NCI-H2081 treated with DMSO at 0.1 percent for 48 hours (cell line): ENCODE data around the gene MASP1.
"Not testable (repeated sequence)": the region's sequence is repeated elsewhere in the genome, so short reads cannot be mapped to it uniquely, and the experiment has no call there.

ENCODE experiments used
- DNase-seq: peaks from one replicate; lab custom pipeline; 2025; lab: John Stamatoyannopoulos, UW

The MASP1 gene

DNA sequence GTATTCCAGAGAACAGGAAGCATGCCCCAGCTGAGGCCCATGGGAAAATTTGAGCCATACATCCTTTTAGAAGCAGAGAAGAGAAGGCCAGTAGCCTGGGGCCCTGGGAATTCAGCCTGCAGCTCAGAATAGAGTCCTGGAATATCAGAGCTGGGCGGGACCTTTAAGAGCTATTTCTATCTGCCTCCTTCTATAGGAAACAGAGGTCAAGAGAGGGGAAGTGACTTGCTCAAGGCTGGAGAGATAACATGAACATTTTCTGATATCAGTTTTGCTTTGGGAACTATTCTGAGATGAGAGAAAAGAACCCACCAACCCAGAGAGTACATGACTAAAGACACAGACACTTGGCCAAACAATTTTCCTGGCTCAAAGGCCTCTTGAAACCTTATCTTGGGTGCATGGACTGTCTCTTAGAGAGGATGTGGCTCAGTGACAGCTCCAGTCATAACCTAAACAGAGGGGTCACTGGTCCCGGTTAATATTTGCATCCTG, 26.0 kb downstream of the MASP1 start:
- DNase-seq: no peak

DNA sequence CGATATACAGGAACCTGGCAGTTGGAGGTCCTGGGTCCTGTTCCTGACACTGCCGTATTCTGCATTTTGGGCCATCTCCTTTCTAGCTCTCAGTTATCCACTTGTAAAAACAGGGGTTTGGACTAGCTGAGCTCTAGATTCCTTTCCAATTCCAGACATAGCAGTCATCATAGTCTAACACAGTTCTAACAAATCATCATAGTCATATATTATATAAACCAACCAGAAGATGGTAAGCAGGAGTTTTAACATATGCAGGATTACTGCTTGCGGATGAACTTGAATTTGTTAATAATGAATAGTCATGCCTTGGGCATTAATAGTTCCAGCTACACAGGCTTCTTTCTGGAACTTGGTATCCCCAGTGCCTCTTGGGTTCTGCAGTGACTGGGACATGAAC, 26.6 kb downstream of the MASP1 start:
- no peak for DNase-seq

DNA sequence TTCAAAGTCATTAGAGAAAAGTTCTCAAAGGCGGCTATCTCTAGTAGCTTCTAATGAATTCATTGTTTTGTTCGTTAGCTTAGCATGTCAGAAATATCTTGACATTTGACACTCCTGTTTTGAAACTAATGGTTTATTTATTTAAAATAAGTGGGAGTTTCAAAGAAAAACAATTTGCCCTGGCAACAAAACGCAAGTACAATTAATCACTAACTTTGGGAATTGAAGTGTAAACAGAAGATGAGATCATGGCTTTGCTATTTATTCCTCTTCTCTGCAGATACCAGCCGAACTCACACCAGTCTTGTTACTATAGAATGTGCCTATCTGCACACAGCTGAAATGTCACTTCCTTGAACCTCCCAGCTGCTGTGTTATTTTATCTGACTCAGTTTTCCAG, 27.5 kb downstream of the MASP1 start:
- no peak for DNase-seq

DNA sequence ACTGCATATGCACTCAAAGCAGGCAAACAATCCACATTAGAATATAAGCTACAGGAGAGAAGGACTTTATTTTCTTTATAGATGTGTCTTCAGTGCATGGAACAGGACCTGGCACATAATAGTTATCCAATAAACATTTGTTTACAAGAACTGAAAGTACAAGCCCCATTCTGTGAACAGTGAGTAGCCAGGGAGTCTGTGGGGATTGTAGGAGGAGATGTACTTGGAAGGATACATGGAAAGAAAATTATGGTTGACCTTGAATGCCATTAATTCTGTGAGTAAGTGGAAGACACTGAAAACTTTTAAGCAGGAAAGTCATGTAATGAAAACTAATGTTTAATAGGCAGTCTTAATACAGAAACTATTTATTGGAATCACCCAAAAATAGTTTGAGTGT, 28.3 kb downstream of the MASP1 start:
- no peak for DNase-seq

DNA sequence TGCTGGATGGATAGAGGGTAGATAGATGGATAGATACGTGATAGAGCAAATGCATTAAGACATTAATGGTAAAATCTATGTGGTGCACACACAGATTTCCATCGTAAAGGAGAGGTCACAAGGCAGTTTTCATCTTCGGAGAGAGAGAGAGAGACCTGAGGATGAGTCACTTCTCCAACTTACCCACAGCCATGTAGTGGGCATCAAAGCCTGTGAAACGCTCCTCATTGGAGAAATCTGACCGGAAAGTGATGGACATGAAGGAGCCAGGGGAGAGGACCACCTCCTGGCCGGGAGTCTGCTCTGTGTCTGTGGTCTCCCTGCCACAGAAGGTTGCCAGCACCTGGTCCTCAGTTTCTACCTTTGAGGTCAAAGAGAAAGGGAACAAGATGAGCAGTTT, 29.2 kb downstream of the MASP1 start:
- no peak for DNase-seq

DNA sequence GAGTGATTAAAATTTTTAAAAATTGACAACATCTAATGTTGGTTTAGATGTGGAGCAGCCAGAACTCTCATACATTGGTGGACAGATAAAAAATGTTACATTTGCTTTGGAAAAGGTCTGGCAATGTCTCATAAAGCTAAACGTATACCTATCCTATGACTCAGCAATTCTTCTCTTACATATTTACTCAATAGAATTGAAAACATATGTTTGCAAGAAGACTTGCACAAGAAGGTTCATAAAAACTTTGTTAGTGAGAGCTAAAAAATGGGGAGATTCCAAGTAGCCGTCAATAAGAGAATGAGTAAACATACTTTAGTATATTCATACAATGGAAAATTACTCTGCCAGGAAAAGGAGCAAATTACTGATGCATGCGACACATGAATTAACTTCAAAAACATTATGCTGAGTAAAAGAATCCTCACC, 30.0 kb downstream of the MASP1 start:
- DNase-seq: no peak

DNA sequence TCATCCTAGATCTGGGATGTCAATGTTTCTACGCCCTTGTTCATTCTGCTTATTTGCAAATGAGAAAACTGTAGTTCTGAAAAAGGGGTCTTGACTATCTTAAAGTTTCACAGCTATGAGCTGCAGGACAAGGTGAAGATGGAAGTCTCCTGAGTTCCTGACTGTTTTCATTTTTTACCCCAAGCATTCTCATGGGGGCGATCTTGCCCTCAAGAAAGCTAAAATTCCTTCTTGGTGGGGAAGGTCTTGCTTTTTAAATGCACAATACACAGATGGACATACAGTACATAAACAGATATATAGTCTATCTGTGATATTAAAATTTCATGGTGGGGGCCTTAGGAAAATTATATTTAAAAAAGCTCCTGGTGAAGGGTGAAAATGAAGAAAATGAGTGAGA, 32.4 kb downstream of the MASP1 start:
- DNase-seq: no peak

DNA sequence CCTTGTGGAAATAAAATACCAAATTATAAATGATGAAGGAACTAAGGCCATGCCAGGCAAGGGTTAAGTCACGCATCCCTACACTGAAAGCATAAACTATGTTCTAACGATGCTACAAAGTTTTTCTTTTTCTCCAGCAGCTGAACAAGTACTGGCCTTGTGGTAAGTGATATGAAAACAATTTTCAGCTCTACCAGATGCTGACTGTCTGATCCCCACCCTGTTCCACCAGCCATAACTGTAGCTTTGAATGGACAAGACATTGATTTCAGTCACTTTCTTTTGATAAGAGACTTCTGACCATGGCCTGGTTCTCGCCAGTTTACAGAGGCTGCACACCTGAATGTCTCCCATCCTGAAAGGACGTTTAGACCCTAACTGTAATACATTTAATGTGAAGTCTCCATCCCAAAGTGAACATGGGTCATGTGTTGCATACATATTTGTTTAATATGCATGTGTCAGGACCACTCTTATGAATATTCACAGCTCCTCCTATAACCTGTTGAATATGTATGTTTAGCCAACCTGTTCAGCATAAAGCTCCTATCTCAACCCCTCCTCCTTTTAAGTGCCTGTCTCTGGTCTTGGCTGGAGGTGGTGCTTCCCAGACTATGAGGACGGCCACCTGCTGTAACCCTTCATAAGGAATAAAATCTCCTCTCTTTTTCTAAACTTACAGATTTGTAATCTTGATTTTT, 33.4 kb downstream of the MASP1 start:
- no peak for DNase-seq

DNA sequence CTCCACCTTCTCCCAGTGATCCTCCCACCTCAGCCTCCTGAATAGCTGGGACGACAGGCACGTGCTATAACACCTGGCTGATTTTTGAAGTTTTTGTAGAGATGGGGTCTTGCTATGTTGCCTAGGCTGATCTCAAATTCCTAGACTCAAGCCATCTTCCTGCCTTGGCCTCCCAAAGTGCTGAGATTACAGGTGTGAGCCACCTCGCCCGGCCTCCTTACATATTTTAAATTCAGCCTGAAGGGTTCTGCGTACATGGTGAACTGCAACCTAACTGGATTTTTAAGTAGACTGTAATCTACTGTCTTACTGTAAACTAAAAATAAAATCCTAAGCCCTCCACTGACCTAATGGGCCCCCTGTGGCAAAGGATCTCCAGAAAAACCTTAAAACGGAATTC, 34.1 kb downstream of the MASP1 start:
- DNase-seq: no peak

DNA sequence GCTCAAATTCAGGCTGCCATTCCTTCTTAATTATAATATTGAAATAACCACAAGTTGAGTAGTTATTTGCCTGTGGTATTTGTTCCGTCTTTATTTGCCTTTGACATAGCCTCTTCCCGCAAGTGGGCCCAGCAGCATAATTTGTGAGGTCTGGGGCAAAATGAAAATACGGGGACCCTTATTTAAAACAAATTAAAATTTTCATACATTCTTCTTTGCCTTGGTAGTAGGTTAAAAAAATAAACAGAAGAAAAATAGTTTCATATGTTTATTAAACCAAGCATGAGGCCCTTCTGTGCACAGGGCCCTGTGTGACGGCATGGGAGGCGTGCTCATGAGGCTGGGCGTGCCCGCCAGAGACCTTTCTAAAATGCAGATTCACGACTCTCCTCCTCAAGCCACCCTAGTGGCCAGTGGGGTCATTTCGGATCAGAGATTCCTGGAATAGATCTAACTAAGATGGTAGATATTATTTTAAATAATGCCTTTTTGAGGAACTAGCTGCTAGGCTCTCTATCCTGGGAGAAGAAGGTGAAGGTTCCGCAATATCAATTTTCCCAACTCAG, 35.4 kb downstream of the MASP1 start:
- no peak for DNase-seq

DNA sequence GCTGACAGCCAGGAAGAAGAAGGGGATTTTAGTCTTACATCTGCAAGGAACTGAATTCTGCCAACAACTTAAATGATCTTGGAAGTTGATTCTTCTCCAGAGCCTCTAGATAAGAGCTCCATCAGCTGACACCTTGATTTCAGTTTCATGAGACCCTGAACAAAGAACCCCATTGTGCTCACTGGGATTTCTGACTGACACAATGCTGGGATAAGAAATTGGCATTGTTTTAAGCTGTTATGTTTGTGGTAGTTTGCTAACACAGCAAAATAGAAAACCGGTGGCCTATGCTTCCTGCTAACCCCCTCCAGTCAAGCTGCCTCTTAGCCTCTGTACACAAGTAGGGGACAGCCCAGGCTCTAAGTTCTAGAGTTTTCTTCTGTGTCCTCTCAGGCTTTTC, 36.2 kb downstream of the MASP1 start:
- no peak for DNase-seq

DNA sequence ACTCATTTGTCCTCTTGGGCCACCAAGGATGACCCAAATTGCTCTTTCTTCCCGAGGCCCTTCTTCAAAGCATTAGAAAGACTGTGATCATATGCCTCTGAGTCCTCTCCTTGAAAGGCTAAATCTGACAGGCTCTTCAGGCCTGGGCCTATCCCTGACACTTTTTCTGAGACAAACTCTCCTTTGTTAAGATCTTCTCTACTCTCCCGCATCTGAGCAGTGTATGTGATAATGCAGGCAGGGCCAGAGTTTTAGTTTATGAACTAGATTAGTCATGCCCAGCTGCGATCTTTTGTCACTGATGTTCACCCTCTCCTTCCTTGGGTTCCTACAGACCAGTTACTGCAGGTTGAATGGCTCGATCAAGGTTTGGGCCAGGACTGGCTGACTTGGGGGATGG, 39.2 kb downstream of the MASP1 start:
- no peak for DNase-seq

DNA sequence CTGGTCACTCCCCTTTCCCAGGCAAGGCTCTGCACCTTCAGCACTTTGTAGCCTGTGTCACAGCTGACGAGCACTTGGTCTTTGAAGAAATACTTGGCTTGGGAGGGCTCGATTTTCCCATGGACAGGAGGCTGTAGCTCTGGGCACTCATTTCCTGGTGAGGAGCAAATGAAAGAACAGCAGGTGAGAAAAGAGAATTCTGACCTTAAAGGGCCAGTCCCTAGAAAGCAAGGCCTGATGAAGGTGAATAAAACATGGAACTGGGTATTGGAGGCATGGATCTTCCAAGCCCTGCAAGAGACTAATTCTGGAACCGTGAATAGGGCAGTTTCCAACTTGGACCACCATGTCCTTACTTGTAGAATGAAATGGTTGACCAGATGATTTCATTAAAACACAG, 39.9 kb downstream of the MASP1 start:
- DNase-seq: no peak

DNA sequence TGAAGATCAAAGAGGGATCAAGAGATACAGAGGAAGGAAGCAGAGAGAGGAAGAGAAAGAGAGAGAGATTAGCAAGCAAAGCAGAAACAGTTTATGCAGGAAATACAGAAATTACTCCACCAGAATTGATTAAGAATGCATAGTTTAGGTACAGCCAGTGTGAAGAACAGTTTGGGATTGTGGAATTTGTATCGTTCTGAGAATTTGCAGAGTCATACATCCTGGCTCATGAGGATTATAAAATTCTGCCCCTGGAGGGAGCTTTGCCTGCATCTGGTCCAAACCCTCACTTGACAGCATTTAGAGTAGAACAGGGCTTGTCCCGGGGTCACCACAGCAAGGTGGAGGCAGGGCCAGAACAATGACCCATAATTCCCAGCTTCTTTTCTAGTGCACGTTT, 44.1 kb downstream of the MASP1 start:
- no peak for DNase-seq

DNA sequence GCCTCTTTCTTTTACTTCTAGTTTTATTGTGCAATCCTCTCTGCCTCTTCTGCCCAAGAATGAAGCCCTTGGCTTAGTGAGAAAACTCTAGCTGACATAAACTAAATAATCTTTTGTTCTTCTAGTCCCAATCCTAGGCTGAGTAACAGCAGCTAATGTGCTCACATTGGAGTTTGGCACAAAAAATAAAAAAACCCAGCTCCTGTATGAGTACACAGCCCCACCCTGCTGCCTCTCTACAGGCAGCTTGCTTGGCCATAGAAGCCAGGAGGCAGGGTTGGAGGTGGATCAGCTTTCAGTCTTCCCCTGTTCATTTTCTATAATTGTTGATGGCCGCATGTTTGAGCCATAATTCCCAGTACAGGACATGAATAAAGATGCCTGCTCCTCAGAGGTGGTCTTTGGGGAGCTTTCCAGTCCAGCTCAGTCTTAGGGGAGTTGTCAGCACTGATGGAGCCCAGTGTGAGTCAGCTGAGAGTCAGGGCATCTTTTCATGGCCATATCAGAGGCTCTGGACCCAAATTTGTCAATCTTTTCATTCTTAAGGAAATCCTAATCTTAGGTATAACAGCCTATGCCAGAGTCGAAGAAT, 47.5 kb downstream of the MASP1 start:
- DNase-seq: no peak

DNA sequence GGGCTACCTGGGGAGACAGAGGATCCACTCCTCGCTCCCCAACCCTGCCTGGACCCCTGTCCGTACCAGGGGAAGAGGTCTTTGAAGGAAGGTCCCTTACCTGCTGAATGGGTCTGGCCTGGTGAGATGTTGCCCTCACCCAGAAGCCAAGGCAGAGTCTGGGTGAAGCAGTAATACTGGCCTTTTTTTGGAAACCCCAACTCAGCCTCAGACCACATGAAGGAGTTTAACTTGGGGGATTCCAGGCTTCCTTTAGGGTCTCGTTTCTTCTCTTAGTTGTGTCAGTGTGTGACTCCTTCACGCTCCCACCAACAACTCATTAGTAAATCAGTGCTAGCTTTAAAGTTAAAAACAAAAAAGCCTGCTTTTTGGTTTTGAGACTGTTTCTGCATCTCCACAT, 48.6 kb downstream of the MASP1 start:
- no peak for DNase-seq

DNA sequence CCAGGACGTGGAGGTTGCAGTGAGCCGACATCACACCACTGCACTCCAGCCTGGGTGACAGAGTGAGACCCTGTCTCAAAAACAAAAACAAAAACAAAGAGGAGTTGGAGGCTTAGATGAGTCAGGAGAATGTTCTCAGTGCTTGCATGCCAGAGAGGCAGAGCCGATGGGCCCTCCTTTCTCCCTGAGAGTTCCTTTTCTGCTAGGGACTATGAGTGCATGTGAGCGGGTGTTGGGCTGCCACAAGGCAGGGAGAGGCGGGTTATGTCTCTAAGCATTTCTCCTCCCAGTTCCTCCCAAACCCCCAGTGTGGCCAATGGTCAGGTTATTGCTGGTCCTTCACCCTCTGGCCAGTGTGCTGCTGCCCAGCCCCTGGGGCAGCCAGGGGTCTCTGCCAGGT, 49.1 kb downstream of the MASP1 start:
- DNase-seq: no peak

DNA sequence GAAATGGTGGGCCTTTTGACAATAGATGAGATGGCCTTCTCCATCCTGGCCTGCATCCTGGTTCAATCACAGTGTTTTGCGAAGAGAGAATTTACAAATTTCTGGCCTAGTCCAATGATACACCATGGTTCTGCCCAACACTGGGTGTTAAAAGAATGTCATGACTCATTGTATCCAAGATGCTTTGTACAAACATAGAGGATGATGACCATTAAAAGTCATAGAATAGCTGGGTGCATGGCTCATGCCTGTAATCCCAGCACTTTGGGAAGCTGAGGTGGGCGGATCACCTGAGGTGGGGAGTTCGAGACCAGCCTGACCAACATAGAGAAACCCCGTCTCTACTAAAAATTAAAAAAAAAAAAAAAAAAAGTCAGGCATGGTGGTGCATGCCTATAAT, 52.7 kb downstream of the MASP1 start:
- DNase-seq: not testable (repeated sequence)

DNA sequence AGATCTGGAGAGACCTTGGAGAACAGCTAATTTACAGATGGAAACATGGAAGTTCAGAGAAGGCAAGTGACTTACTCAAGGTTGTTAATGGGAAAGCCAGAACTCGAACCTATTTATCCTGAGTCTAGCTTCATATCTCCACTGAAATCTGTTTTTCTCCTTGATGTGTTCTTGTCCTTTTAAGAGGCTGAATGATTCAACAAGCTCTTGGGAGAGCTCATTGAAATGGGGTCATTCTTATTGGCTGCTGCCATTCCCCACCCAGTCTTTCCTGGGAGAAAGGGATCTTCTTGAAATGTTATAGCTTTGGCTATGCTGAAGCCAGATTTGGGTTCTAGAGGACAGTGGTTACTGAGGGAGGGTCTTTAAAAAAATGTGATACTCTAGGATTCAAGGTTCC, 53.3 kb downstream of the MASP1 start:
- no peak for DNase-seq

DNA sequence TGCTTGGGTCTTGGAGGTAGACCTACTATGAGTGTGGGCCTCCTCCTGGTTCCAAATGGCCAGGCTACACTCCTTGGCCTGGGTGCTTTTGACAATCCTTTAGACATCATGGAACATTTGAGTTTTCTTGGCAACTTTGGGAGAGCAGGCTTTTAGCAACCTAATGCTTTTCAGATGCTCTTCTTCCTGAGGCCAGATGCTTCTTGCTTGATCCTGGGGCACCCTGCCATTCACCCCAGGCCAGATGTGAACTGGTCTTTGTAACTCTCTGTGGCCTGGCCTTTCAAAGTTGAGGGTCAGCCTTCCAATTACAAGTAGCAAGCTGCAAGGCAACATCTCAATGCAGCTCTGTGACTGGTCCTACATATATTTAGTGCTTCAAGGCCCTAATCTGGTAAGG, 53.8 kb downstream of the MASP1 start:
- no peak for DNase-seq

DNA sequence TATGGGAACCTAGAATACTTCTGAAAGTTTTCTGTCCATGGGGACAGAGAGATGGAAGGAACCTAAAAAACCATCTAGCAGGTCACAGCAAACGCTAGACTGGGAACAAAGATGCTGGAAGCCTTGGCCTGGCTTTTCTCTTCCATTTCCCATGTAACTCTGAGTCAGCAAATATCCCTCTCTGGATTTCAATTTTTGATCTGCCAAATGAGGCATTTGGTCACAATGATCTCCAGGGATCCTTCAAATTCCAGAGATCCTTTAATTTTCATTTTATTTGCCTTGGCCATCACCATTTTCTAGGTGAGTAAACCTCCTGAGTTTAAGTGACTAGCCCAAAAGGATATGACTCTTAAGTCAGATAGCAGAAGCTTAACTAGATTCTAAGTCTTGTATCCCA, 54.6 kb downstream of the MASP1 start:
- DNase-seq: no peak

DNA sequence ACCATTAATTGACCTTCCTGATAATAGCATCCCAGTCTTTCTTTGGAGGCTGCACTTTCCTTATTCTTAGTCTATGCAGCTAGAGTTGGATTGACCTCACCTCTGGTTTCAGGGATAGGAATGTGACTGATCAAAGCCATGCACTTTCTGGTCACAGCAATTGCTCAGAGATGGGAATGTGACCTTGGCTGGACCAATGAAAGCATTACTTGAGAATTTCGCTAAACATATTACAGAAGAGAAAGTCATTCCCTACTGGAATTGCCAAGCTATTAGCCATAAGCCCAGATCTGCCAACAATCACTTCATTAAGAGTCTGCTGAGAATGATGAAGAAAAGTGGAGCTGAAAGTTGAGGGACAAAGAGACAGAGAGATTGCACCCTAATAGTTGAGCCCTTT, 61.5 kb downstream of the MASP1 start:
- DNase-seq: no peak

DNA sequence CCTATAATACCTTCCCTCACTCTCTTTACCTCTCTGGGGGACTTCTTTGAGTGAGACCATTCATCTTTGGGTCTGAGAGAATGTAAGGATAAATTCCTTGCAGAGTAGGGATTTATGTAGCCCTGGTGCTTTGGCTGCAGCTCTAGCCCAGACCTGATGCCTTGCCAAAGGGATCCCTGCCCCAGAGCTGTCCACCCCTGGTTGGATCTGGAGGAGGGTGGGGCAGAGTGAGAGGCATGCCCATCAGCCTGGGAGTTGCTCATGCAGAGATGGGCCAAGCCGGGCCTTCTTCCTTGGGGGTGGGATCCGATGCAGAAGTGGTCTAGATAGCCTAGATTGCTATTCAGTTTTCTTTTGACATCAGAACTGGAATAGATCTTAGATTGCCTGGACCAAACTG, 62.8 kb downstream of the MASP1 start:
- no peak for DNase-seq
